ENCODE results near the gene NFIA.

GRCh38 chr1:61352845-61353435, 270.6 kb downstream of the NFIA start:
- TF ChIP-seq TAF1 (IDR thresholded peaks at IDR 0.05; ENCODE audit: borderline replicate concordance, low read depth, low read length) (no peak), POLR2A (IDR thresholded peaks at IDR 0.05; ENCODE audit: low read depth, low read length) (no peak)

All from GM12892 (cell line).